HG03135 (cell line): ENCODE measurements around the gene SPTBN5.

Experiments used
- ATAC-seq: cut with Tn5 transposase; IDR thresholded peaks from one replicate; pipeline ENCODE4 v1.9.1; 2021; ENCODE audit warnings: mild to moderate bottlenecking, moderate library complexity; ENCODE audit not compliant: unreplicated experiment

SPTBN5 gene

DNA sequence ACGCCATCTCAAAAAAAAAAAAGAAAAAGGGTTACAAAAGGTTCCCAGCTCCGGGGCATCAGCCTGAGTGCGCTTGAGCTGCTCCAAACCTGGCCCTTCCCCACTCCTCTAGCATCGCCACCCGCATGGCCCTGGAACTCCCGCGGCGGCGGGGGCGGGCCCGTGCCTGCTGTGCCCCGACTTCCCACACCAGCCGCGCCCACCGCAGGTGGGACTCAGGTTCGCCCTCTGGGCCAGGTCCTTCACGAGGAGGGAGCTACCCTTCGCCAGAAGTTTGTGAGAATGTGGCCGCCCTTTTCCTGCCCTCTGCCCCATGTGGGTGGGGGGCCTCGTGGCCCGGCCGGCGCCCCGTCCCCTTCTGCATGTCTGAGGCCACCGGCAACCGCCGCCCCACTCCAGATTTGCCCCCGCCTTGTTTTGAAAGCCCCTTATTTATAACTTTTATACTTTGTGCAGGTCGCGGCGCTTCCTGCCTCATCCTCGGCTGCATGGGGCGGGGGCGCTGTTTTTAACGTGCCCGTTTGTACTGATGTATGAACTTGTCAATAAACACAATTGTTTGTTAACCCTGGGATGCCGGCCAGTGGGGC, 66.5 kb downstream of the SPTBN5 start:
- no peak for ATAC-seq

DNA sequence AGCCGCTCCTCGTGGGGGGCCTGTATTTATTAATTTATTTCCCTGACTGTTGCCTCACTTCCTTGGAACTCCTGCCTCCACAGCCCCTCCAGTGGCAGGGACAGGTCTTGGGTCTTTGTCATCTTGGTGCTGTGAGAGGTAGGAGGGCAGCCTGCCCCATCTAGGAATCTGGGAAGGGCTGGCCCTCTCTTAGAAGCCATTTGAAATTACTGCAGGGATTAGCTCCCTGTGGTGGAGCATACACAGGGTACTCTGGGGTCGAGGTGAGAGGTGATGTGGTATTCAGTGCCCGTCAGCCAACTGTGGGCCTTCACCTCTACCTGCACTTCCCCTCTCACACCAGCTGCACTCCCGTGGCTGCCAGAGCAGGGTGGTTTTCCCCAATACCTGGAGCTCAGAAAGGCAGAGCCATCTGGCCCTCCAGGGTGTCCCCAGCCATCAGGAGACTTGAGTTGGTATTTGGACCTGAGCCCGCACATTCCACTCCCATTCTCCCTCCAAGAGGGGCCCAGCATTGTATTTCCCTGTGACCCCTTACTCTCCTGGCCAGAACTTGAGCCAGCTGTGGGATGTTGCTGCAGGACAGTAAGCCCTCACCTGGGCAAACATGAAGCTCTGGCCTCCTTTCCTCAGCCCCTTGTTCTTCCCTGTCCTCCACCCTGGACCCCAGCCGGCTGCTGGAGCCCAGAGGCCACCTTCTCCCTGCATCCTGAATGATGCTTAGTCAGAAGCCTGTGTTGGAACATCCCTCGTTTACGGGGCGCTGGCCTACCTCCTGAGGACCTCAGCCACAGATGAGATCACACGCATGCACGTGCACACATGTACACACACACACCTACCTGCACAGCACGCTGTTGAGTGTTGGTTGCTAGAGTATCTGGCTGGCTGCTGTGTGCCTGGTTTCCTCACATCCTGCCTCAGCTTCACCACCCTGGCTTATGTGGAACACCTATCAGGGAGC, 68.0 kb downstream of the SPTBN5 start:
- no peak for ATAC-seq

DNA sequence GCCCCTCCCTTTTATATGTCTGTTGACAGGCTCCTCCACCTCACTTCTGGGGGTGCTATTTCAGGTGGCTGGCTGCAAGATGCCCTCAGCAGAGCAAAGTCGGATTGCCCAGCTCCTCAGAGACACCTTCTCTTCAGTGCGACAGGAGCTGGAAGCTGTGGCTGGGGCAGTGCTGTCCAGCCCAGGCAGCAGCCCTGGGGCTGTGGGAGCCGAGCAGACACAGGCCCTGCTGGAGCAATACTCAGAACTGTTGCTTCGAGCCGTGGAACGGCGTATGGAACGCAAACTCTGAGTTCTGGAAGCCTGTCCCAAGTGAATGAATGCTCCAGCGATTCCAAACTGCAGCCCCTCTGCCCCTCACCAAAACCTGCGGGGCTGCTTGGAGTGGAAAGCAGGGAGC, 68.7 kb downstream of the SPTBN5 start:
- ATAC-seq, result no peak

DNA sequence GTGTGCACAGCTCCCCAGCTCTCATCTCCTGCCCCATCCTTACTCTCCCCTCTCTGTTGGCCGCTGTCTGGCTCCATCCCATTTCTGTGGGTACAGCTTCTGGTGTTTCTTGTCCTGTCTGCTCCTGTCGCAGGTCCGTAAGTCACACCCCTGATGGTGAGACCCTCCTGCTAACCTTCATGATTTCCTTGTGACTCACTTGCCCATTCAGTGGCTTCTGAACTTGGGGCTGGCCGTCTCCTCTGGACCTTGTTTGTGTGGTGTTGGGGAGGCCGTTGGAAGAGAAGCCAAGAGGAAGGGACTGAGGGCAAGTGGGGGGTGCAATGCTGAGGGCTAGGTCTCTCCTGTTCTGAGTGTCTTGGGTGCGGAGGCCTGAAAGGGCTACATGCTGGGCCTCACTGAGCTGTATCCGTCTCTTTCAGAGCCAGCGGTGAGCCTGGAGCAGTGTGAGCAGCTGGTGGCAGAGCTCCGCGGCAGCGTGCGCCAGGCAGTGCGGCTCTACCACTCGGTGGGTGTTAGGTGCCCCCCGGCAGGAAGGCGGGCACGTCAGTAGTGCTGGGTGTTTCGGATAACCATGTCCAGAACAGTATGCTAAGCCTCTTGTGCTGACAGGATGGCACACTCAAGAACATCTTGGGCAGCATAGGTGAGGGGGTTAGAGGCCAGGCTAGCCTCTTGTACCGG, 69.6 kb downstream of the SPTBN5 start:
- ATAC-seq, result no peak

DNA sequence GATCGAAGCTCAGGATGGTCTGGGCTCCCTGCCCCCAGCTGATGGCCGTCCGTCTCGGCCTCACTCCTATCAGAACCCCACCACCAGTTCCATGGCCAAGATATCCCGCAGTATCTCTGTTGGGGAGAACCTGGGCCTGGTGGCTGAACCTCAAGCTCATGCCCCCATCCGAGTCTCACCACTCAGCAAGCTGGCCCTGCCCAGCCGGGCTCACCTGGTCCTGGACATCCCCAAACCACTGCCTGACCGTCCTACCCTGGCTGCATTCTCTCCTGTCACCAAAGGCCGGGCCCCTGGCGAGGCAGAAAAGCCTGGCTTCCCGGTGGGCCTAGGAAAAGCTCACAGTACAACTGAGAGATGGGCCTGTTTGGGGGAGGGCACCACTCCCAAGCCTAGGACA, 70.4 kb downstream of the SPTBN5 start:
- ATAC-seq, result no peak

DNA sequence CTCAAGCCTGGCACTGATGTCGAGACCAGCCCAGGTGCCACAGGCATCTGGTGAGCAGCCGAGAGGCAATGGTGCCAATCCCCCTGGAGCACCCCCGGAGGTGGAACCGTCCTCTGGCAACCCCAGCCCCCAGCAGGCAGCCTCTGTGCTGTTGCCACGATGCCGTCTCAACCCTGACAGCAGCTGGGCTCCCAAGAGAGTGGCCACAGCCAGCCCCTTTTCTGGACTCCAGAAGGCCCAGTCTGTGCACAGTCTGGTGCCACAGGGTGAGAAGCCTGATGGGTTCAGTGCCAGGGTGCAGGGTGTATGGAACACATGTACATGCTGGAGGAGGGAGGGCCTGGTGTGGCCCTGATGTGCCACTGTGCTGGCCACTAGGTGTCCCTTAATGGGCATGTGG, 70.9 kb downstream of the SPTBN5 start:
- no peak for ATAC-seq

DNA sequence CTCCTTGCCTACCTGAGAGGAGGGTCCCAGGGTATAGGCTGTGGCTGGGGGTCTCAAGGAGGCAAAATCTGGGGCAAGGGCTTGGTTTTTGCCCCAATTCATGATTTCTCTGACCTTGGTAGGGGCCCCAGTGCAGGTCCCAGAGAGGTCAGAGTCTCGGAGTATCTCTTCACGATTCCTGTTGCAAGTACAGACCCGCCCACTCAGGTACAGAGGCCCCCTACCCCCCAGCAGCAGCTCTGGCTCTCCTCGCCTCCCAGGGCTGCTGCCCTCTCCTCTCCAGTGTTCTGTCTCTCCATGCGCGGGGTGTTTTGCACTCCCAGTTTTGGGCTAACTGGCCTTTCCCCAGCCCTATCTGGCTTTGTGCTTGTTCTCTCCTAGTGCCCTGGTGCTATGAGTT, 71.4 kb downstream of the SPTBN5 start:
- ATAC-seq, result no peak

DNA sequence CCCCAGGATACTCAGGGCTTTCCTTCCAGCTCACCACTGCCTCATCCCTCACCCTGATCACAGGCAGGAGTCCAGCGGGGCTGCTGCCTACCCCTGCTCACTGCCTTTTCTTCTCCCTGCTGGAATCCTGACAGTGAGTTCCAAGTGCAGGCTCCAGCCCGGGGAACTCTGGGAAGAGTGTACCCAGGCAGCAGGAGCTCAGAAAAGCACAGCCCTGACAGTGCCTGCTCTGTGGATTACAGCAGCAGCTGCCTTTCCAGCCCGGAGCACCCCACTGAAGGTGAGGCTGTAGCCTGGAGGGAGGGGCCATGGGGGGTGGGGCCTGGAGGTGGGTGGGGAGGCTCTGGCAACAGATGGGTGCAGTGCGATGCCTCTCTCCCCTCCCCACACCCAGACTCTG, 72.0 kb downstream of the SPTBN5 start:
- no peak for ATAC-seq

DNA sequence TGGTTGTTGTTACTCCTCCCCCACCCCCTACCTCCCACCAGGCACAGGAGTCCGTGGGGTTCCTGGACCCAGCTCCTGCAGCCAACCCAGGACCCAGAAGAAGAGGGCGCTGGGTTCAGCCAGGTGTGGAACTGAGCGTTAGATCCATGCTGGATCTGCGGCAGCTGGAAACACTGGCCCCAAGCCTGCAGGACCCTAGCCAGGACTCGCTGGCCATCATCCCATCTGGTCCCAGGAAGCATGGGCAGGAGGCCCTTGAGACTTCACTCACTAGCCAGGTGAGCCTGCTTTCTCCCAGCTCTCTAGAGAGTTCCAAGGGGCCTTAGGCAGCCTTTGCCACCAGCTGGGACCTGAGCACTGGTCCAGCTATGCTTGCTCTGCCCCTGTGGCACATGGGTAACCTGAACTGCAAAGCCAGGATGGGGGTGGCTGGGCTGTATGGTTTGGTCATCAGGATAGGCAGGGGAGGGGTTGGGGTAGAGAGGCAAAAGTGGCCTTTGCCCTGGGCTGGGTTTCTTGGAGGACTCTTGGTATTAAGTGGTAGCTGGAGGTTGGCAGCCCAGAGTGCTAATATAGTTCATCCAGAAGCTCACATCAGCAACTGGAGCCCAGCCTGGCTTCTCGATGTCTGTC, 72.9 kb downstream of the SPTBN5 start:
- ATAC-seq, result no peak

DNA sequence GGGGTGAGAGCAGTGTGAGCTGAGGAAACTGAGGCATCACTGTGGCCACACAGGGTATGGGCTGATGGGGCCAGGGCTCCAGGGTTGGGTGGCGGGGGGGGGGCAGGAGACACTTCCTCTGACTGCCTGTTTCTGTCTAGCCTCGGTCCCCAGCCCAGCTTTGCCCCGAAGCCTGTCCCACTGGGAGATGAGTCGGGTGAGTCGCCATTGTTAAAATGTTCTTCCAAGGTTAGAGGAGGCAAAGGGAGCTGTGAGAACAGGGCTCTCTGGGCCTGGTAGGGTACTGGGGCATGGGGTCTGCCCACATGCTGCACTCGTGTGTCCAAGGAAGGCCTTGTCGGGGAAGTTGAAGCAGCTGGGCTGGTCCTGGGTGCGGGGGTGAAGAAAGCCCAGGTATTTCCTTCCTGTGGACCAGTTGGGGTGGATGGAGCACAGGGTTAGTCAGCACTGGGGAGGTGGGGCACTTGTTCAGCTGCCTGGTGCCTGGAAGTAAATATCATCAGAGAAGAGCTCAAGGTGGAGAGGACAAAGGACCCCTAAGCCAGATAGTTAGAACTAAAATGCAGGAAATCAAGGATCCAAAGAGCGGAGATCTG, 74.3 kb downstream of the SPTBN5 start:
- ATAC-seq, result no peak

DNA sequence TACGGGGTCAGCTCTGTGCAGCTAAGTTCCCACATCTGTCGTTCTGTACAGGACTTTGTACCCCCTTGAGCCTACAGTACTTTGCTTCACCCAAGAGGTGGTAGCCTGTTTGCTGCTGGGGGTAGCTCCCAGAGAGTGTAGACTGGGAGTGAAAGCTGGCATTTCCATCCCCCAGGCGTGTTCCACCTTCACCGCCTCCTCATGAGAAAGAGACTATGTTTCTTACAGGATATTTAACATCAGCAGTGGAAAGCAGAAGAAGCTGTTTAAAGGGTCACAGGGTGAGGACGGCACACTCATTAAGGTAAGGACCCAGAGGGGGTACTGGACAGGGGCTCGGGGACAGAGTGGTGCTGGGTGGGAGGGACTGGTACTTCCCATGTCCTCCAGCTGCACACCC, 76.1 kb downstream of the SPTBN5 start:
- ATAC-seq, result no peak

DNA sequence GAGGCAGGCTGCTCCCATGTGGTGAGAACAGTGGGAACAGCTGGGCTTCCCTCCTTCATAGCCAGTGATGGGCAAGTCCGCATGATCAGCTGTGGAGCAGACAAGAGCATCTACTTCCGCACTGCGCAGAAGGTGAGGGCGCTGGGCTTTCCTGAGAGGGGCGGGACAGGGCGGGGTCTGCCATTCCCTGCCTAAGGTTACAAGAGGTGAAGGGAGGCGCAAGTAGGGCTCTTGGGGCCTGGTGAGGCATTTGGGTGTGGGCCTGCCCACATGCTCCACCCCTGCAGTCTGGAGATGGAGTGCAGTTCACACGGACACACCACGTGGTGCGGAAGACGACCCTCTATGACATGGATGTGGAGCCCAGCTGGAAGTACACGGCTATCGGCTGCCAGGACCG, 76.5 kb downstream of the SPTBN5 start:
- no peak for ATAC-seq

DNA sequence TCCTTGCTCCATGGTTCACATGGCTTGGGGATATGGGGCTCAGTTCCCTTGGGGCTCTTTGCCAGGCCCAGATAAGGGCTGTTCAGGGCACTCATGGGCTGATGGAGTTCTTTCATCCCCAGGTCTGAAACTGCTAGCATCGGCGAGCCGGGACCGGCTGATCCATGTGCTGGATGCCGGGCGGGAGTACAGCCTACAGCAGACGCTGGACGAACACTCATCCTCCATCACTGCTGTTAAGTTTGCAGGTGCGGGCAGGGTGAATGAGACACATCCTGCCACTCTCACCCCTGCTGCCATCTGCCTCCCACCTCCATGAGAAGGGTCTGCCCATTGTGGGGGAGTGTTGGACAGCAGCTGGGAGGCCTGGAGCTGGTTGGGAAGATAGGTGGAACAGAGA, 77.1 kb downstream of the SPTBN5 start:
- no peak for ATAC-seq

DNA sequence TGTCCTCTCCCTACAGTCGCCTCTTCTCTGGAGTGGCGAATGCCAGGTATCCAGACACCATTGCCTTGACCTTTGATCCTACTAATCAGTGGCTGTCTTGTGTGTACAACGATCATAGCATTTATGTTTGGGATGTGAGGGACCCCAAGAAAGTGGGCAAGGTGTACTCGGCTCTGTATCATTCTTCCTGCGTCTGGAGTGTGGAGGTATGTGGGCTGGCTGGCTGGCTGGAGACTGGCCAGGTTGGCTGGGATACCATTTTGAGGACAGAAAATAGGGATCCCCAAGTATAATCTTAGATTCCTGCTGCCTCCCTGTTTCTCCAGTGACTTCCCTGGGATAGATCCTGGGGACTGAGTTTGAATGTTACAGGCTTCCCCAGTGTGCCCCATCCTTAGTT, 79.3 kb downstream of the SPTBN5 start:
- ATAC-seq, result no peak

DNA sequence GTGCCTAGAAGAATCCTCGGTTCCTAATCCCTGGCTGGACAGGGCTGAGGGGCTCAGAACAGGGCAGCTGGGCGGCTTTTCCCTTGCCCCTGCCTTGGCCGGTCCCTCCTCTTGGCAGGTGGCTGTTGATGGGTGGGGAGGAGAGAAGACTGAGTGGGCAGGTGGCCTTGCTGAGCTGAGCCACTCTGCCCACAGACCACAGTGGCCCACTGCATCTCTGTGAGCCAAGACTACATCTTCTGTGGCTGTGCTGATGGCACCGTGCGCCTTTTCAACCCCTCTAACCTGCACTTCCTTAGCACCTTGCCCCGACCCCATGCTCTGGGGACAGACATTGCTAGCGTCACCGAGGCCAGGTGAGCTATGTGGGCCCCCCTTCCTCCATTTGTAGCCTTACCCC, 80.4 kb downstream of the SPTBN5 start:
- no peak for ATAC-seq

DNA sequence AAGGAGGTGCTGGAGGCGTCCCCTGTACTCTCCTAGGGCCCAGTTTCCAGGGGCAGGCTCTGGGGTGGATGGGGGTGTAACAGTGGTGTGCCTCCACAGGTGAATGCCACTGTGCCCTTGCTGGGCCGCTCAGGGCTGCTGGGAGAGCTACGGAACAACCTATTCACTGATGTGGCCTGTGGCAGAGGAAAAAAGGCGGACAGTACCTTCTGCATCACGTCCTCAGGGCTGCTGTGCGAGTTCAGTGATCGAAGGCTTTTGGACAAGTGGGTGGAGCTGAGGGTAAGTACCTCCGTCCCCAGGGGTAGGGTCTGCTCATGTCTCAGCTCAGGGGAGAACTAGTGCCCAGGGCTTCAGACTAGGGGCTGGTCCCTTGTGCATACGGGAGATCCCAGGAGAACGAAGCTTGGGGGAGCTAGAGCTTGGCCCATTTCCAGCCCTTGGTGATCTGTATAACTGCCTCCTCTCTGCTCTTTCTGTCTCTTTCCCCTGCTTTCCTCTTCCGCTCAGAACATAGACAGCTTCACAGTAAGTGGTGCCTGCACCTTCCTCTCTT, 81.0 kb downstream of the SPTBN5 start:
- no peak for ATAC-seq

DNA sequence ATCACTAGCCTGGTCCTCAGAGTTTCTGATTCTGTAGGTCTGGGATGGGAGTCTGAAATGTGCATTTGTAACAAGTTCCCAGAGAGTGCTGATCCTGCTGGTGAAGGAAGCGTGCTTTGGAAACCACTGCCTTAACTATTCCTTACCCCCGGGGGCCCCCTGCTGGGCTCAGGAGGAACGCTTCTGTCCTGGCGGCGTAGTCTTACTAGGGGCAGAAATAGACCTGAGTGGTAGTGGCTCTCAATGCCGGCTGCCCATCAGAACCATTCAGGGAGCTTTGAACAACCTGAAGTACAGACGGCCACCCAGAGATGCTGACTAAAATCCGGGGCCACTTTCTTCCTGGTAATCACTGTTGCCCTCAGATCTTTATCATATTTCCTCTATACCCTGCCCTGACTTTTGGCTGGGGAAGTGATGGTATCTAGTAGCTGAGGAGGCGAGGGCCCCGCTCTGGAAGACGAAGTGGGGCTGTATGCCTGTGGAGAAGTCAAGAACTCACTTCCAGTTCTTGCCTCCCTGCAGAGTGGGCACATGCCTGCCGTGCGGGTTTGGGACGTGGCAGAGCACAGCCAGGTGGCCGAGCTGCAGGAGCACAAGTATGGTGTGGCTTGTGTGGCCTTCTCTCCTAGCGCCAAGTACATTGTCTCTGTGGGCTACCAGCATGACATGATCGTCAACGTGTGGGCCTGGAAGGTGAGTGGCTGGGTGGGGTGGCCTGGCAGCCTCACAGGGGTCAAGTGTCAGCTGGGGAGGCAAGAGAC, 82.2 kb downstream of the SPTBN5 start:
- no peak for ATAC-seq

DNA sequence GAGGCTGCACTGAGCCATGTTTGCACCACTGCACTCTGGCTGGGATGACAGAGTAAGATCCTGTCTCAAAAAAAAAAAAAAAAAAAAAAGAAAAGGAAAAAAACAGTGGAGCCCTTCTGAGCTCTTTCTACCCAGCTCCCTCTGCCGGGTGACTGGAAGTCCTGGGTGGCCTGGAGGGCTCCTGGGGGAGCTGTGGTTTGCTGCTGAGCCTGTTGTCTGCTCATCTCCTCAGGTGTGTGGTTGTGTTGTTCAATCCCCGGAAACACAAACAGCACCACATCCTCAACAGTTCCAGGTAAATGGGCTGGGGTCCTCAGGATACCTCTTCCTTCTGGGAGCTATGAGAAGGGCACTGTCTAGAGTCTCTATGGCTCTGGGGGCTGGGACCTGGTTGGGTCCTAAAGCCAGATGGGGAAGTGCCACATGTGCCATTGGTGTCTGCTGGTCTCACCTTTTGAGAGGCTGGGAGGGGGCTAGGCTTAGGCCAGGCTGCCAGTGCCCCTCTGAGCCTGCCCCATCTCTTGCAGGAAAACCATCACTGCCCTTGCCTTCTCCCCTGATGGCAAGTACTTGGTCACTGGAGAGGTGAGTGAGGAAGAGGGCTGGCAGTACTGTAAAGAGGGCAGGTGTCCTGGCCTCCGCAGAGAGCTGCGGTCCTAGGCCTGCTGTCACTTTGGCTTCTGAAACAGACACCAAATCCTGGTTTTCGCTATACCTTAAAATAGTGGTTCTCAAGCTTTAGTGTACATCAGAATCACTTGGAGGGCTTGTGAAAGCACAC, 83.0 kb downstream of the SPTBN5 start:
- ATAC-seq, result no peak

DNA sequence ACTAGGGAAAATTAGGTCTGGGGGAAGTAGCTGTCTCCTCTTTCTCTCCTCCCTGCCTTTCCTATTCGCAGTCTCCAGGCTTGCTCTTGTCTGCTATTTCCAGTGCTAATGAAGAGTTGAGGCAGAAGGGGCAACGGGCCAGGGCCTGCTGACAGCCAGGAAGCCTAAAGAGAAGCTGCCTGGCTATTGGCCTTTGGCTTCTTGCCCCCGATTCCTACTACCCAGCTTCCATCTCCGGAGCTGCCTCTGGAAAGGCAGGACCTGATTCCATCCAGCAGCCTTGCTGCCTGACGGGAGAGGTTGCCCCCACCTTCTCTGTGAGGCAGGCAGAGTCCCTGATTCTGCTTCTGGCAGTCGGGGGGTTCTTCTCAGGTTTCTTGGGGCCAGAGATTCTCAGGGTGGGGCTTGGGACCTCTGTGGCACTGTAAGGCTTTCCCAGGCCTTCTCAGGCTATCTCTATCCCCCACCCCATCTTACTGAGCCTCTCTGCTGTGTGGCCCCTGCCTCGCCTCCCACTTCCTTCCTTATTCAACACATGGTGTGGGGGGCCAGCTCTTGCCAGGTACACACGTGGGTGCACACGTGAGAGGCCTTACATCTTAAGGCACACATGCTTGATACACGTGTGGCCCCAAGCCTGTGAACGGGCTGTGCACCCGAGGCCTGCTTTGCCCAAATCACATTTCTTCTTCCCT, 84.2 kb downstream of the SPTBN5 start:
- no peak for ATAC-seq
